GM06990 (cell line): ENCODE results near the gene CPEB1.

Experiments used
- DNase-seq: peaks from one replicate; pipeline ENCODE4 v3.0.0-alpha.2; 2011; ENCODE audit not compliant: insufficient read length; ENCODE audit errors: extremely low read depth
- H3K27me3 ChIP-seq: replicated peaks from 2 replicates; pipeline ENCODE4 v1.6.0; 2011; ENCODE audit warnings: low read length; ENCODE audit not compliant: control insufficient read depth, insufficient read depth
- H3K36me3 ChIP-seq: 2 replicates; pipeline ENCODE4 v1.5.1; 2011; ENCODE audit warnings: low read length; ENCODE audit not compliant: control insufficient read depth, insufficient read depth
- H3K4me3 ChIP-seq: replicated peaks from 2 replicates; pipeline ENCODE4 v1.5.1; 2011; ENCODE audit warnings: low read depth, mild to moderate bottlenecking, control low read depth, low read length
- TF ChIP-seq, protein P1 (sequence below): IDR thresholded peaks from 2 replicates; pipeline ENCODE4 v1.5.1; 2011; ENCODE audit warnings: low read length, control low read depth, mild to moderate bottlenecking, inconsistent platforms; ENCODE audit not compliant: insufficient read depth, poor library complexity, severe bottlenecking

Gene CPEB1

DNA sequence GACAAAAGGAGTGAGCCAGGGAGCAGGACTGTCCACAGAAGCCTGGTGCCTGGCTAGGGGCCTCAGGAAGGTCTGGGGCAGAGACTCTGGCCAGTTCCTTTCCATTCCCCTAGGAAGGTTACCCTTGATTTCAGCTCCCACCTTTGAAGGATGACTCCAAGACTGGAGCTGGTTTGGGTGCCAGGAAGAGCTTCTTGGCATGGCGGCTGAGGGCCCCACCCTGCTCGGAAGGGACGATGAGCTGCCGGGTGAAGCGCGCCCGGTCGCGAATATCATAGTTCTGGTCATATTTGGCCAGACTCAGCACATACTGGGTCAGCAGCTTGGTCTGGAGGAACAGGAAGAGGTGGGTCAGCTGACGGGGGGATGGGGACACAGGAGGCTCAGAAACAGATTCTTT lies 19.4 kb upstream of the CPEB1 start:
- TF ChIP-seq, protein P1, sequence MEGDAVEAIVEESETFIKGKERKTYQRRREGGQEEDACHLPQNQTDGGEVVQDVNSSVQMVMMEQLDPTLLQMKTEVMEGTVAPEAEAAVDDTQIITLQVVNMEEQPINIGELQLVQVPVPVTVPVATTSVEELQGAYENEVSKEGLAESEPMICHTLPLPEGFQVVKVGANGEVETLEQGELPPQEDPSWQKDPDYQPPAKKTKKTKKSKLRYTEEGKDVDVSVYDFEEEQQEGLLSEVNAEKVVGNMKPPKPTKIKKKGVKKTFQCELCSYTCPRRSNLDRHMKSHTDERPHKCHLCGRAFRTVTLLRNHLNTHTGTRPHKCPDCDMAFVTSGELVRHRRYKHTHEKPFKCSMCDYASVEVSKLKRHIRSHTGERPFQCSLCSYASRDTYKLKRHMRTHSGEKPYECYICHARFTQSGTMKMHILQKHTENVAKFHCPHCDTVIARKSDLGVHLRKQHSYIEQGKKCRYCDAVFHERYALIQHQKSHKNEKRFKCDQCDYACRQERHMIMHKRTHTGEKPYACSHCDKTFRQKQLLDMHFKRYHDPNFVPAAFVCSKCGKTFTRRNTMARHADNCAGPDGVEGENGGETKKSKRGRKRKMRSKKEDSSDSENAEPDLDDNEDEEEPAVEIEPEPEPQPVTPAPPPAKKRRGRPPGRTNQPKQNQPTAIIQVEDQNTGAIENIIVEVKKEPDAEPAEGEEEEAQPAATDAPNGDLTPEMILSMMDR, result no peak
- Histone ChIP-seq H3K36me3 (no peaks in the 10 kb centered on the region), H3K4me3 (no peak overlapping the region), H3K27me3 (no peaks in the 10 kb centered on the region)
- DNase-seq, result no peak

DNA sequence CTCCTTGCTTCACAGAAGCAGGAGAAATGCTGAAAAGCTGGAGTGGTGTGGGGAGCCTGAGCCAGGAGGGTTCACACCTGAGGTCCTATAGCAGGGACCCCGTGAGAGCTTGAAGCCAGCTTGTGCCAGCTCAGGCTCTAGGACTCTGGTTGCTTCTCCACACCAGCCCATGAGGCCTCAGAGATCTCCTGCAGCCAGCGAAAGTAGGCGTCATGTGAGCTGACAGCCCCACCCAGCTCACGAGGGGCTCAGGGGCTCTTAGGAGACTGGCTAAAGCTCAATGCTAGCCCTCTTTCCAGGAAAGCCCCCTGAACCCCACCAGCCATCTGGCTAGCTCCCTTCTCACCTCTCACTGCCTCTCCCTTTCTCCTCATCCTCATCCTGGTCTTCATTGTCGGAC lies 16.9 kb upstream of the CPEB1 start:
- Histone ChIP-seq H3K36me3 (no peaks in the 10 kb centered on the region), H3K27me3 (no peaks in the 10 kb centered on the region), H3K4me3 (no peak overlapping the region)
- TF ChIP-seq, protein P1, result no peak
- no peak for DNase-seq

DNA sequence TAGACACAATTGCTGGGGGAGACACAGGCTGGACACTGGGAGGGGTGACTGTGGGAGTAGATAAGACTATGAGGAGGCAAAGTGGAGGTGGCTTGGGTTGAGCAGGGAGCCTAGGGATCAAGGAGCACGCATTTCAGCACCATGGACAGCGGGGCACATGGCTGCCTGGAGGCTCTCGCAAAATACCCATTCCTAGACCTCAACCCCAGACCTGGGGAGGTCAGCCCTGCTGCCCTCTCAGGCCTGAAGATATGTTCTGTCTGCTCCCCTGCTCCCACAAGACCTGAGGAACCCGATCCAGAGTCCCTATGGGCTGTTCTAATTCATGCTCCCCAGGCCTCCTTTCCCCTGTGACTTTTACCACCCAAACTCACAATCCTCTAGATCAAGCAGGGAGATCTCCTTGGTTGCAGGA lies 16.0 kb upstream of the CPEB1 start:
- no peaks in the 10 kb centered on the region for H3K27me3 ChIP-seq
- TF ChIP-seq, protein P1, result no peak
- no peak for DNase-seq
- no peaks in the 10 kb centered on the region for H3K36me3 ChIP-seq
- no peak overlapping the region for H3K4me3 ChIP-seq

DNA sequence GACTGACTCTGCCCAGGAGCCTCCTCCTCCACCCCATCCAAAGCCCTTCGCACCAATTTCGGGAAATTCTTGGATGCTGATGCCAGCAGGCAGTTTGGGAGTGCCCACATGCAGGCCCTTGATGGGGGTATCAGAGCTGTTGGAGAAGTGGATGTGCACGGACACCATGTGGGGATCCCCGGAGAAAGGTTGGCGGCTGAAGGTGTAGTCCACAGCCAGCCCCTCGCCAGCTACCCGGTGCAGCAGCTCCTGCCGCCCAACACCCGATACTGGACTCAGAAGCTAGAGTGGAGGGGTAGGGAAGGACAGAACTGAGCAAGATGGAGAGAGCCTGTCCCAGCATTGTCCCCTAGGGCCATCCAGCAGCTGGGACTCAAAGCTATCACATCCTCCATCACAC lies 15.5 kb upstream of the CPEB1 start:
- TF ChIP-seq, protein P1, result no peak
- H3K36me3 ChIP-seq, result no peaks in the 10 kb centered on the region
- H3K4me3 ChIP-seq, result no peak overlapping the region
- H3K27me3 ChIP-seq, result no peaks in the 10 kb centered on the region
- no peak for DNase-seq

DNA sequence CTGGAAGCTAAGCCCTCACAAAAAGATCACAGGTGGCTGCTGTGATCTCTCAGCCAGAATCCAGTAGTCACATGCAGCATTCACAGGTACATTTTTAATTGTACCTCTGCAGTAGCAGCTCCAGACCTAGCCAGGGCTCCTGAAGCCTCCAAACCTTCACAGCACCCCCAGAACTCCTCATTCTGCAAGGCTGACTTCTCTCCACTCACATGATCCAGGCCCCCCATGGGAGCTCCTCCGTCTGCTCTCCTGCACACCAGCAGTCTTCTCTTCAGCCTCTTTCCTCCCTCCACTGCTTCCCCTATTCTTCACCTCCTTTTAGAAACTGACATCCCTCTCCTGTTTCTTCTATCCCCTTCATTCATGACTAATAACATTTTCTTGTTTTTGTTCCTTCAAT lies 13.2 kb upstream of the CPEB1 start:
- H3K36me3 ChIP-seq, result no peaks in the 10 kb centered on the region
- no peak for DNase-seq
- TF ChIP-seq, protein P1, result no peak
- H3K27me3 ChIP-seq, result no peaks in the 10 kb centered on the region
- H3K4me3 ChIP-seq, result no peak overlapping the region

DNA sequence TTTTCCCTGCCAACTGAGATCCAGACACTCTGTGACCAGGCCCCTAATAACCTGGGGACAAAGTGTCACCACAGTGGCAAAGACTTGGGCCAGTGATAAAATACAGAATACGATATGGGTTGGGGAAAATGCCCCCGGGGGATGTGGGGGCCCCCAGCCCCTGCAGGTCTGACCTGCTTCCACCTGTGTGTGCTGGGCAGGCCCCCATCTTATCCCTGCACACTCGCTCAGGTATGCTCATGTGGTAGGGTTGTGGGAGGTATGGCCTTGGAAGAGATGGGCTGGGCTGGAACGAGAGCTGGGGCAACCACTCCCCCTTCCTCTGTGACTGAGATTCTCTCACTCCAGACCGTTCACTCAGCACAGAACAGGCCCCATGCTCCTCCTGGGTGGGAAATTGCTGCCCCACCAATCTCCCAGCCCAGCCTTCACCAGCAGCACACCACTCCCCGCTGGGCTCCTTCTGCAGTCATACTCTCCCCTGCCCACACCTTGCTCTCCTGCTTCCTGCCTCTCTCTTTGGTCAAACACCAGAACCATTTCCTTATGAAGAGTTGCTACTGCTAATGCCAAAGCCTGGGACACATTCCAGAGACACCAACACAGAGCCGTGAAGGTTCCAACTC lies 9.6 kb upstream of the CPEB1 start:
- Histone ChIP-seq H3K4me3 (no peak overlapping the region), H3K27me3 (no peaks in the 10 kb centered on the region), H3K36me3 (no peaks in the 10 kb centered on the region)
- TF ChIP-seq, protein P1, result no peak
- DNase-seq, result no peak
